Activated naive CD8-positive, alpha-beta T cell treated with anti-CD3 and anti-CD28 coated beads, Interleukin-2, amount 10 ng/mL, durations not matched to agents 7 days and 5 days (primary cell): ENCODE measurements around the gene BATF. TPM values are rescaled to one million over a fixed set of nuclear protein-coding genes. Genes with fewer than 3 reads are reported as not detected.

Experiments used
- ATAC-seq: fragments of 150-1000 bp; cut with Tn5 transposase; one replicate; pipeline ENCODE4 v1.10.0; 2021; ENCODE audit warnings: low read depth, moderate library complexity
- POLR2A ChIA-PET: fragments of 350-600 bp; sonication (Branson Sonifier 250); formaldehyde crosslinking; loops from one replicate; lab custom pipeline; 2021; ENCODE audit warnings: antibody characterized with exemption; lab: Charles Lee
- DNase-seq: peaks from one replicate; pipeline ENCODE4 v3.0.0; 2021
- H3K27ac Mint-ChIP-seq: one replicate; pipeline ENCODE4 v1.8.0; 2022; ENCODE audit warnings: mild to moderate bottlenecking, mixed read lengths
- H3K27me3 Mint-ChIP-seq: one replicate; pipeline ENCODE4 v1.8.0; 2022; ENCODE audit warnings: mild to moderate bottlenecking, moderate library complexity, mixed read lengths
- H3K36me3 Mint-ChIP-seq: one replicate; pipeline ENCODE4 v1.8.0; 2021; ENCODE audit warnings: mild to moderate bottlenecking, mixed read lengths
- H3K4me1 Mint-ChIP-seq: one replicate; pipeline ENCODE4 v1.8.0; 2021; ENCODE audit warnings: mixed read lengths
- H3K4me3 Mint-ChIP-seq: one replicate; pipeline ENCODE4 v1.8.0; 2022; ENCODE audit warnings: mild to moderate bottlenecking, moderate library complexity, mixed read lengths
- H3K9me3 Mint-ChIP-seq: one replicate; pipeline ENCODE4 v1.8.0; 2021; ENCODE audit warnings: mixed read lengths
- total RNA-seq, 2 experiments: library from RNA; stranded (reverse); gene quantifications; one replicate each; pipeline ENCODE4 v1.2.3, GENCODE V29; 2021

The BATF gene
- total RNA-seq, 2 experiments from 2014 or later = 31.3 to 34.1 TPM

GRCh38 chr14:75492832-75493591 lies 29.3 kb upstream of the BATF start:
- Mint-ChIP-seq H3K4me3 (no peak overlapping the region), H3K4me1 (peaks cover 23% of the 10 kb centered on the region), H3K27ac (no peak overlapping the region), H3K36me3 (no peaks in the 10 kb centered on the region), H3K9me3 (no peaks in the 10 kb centered on the region), H3K27me3 (peaks cover 3% of the 10 kb centered on the region)
- no peak for DNase-seq
- POLR2A ChIA-PET = no interaction called here
- no peak for ATAC-seq

- no peak overlapping the region for H3K4me3 Mint-ChIP-seq
- no peak for DNase-seq
- ATAC-seq = no peak
Observed at GRCh38 chr14:75493592-75494087, 28.6 kb upstream of the BATF start.

GRCh38 chr14:75494896-75495295 lies 27.4 kb upstream of the BATF start:
- H3K4me1 Mint-ChIP-seq = peaks cover 26% of the 10 kb centered on the region
- peaks cover 3% of the 10 kb centered on the region for H3K27me3 Mint-ChIP-seq
- H3K36me3 Mint-ChIP-seq = no peaks in the 10 kb centered on the region
- ATAC-seq (no peak), DNase-seq (no peak)
- no peaks in the 10 kb centered on the region for H3K9me3 Mint-ChIP-seq
- POLR2A ChIA-PET = interaction anchor here (0.6 to 1.0 kb wide), 2 partner anchors 21 to 746 kb away, joined by 3 to 4 read pairs; no protein-coding TSS in a partner anchor
- H3K4me3 Mint-ChIP-seq = no peak overlapping the region
- no peak overlapping the region for H3K27ac Mint-ChIP-seq

More at GRCh38 chr14:75493592-75494087, 28.6 kb upstream of the BATF start:
- H3K27me3 Mint-ChIP-seq = peaks cover 3% of the 10 kb centered on the region
- no peaks in the 10 kb centered on the region for H3K36me3 Mint-ChIP-seq
- no peak overlapping the region for H3K27ac Mint-ChIP-seq
- peaks cover 23% of the 10 kb centered on the region for H3K4me1 Mint-ChIP-seq
- no peaks in the 10 kb centered on the region for H3K9me3 Mint-ChIP-seq
- POLR2A ChIA-PET = no interaction called here

GRCh38 chr14:75495399-75495798 lies 26.9 kb upstream of the BATF start:
- ATAC-seq = no peak
- Mint-ChIP-seq H3K9me3 (no peaks in the 10 kb centered on the region), H3K4me1 (peaks cover 26% of the 10 kb centered on the region), H3K27ac (no peak overlapping the region), H3K27me3 (peaks cover 3% of the 10 kb centered on the region), H3K4me3 (no peak overlapping the region), H3K36me3 (no peaks in the 10 kb centered on the region)
- DNase-seq = no peak
- POLR2A ChIA-PET = interaction anchor here (0.6 to 1.0 kb wide), 2 partner anchors 20 to 746 kb away, joined by 3 to 4 read pairs; no protein-coding TSS in a partner anchor

GRCh38 chr14:75495882-75496281 lies 26.4 kb upstream of the BATF start:
- ATAC-seq (no peak), DNase-seq (no peak)
- POLR2A ChIA-PET = interaction anchor here (0.6 to 1.7 kb wide), 2 partner anchors 19 to 366 kb away, joined by 4 to 5 read pairs; no protein-coding TSS in a partner anchor
- H3K4me3 Mint-ChIP-seq = no peak overlapping the region
- H3K36me3 Mint-ChIP-seq = no peaks in the 10 kb centered on the region
- peaks cover 26% of the 10 kb centered on the region for H3K4me1 Mint-ChIP-seq
- no peak overlapping the region for H3K27ac Mint-ChIP-seq
- H3K9me3 Mint-ChIP-seq = no peaks in the 10 kb centered on the region
- no peaks in the 10 kb centered on the region for H3K27me3 Mint-ChIP-seq

- peak overlapping the region; percentile 75 for H3K27ac Mint-ChIP-seq
- H3K9me3 Mint-ChIP-seq = no peaks in the 10 kb centered on the region
- ATAC-seq (no peak), DNase-seq (no peak)
- no peaks in the 10 kb centered on the region for H3K36me3 Mint-ChIP-seq
- POLR2A ChIA-PET = interaction anchor here (0.6 to 1.7 kb wide), 5 partner anchors 18 to 370 kb away, joined by 3 to 5 read pairs (median 4); partner anchors contain the start of gene NEK9
- H3K27me3 Mint-ChIP-seq = no peaks in the 10 kb centered on the region
- peaks cover 26% of the 10 kb centered on the region for H3K4me1 Mint-ChIP-seq
- H3K4me3 Mint-ChIP-seq = peak overlapping the region; percentile 63
Observed at GRCh38 chr14:75496755-75497154, 25.5 kb upstream of the BATF start.

- DNase-seq (peak; percentile 43), ATAC-seq (peak; percentile 94)
- Mint-ChIP-seq H3K36me3 (no peaks in the 10 kb centered on the region), H3K4me3 (peak overlapping the region; percentile 63), H3K4me1 (peaks cover 26% of the 10 kb centered on the region), H3K27ac (peak overlapping the region; percentile 75), H3K9me3 (no peaks in the 10 kb centered on the region), H3K27me3 (no peaks in the 10 kb centered on the region)
- POLR2A ChIA-PET = interaction anchor here (0.6 to 1.7 kb wide), 5 partner anchors 17 to 371 kb away, joined by 3 to 5 read pairs (median 4); partner anchors contain the start of gene NEK9
Observed at GRCh38 chr14:75497191-75497590, 25.1 kb upstream of the BATF start.

GRCh38 chr14:75497701-75498100 lies 24.6 kb upstream of the BATF start:
- no peak for ATAC-seq
- POLR2A ChIA-PET = interaction anchor here (0.6 to 1.7 kb wide), 5 partner anchors 17 to 1532 kb away, joined by 3 to 5 read pairs (median 4); partner anchors contain the start of gene JDP2
- no peaks in the 10 kb centered on the region for H3K27me3 Mint-ChIP-seq
- H3K9me3 Mint-ChIP-seq = no peaks in the 10 kb centered on the region
- H3K36me3 Mint-ChIP-seq = no peaks in the 10 kb centered on the region
- H3K27ac Mint-ChIP-seq = peak overlapping the region; percentile 75
- no peak for DNase-seq
- H3K4me1 Mint-ChIP-seq = peaks cover 26% of the 10 kb centered on the region
- peak overlapping the region; percentile 63 for H3K4me3 Mint-ChIP-seq

GRCh38 chr14:75499084-75499875 lies 23.0 kb upstream of the BATF start:
- no peak for DNase-seq
- Mint-ChIP-seq H3K27ac (no peak overlapping the region), H3K4me3 (no peak overlapping the region)

GRCh38 chr14:75501080-75501479 lies 21.2 kb upstream of the BATF start:
- H3K9me3 Mint-ChIP-seq = no peaks in the 10 kb centered on the region
- no peak overlapping the region for H3K27ac Mint-ChIP-seq
- POLR2A ChIA-PET = no interaction called here
- H3K36me3 Mint-ChIP-seq = no peaks in the 10 kb centered on the region
- H3K27me3 Mint-ChIP-seq = peaks cover 4% of the 10 kb centered on the region
- DNase-seq (no peak), ATAC-seq (no peak)
- H3K4me1 Mint-ChIP-seq = peaks cover 24% of the 10 kb centered on the region
- no peak overlapping the region for H3K4me3 Mint-ChIP-seq

More at GRCh38 chr14:75499084-75499875, 23.0 kb upstream of the BATF start:
- POLR2A ChIA-PET = interaction anchor here (0.8 to 0.9 kb wide), 2 partner anchors 24 to 38 kb away, joined by 3 read pairs; no protein-coding TSS in a partner anchor
- Mint-ChIP-seq H3K9me3 (no peaks in the 10 kb centered on the region), H3K36me3 (no peaks in the 10 kb centered on the region), H3K27me3 (peaks cover 4% of the 10 kb centered on the region), H3K4me1 (peaks cover 27% of the 10 kb centered on the region)
- ATAC-seq = no peak

- POLR2A ChIA-PET = no interaction called here
- no peak for DNase-seq
- H3K27ac Mint-ChIP-seq = no peak overlapping the region
Observed at GRCh38 chr14:75504411-75504810, 17.9 kb upstream of the BATF start.

GRCh38 chr14:75506930-75507329 lies 15.3 kb upstream of the BATF start:
- DNase-seq (no peak), ATAC-seq (no peak)
- H3K27ac Mint-ChIP-seq = no peak overlapping the region
- POLR2A ChIA-PET = no interaction called here
- H3K9me3 Mint-ChIP-seq = peaks cover 16% of the 10 kb centered on the region
- no peak overlapping the region for H3K4me3 Mint-ChIP-seq
- peaks cover 3% of the 10 kb centered on the region for H3K4me1 Mint-ChIP-seq
- peaks cover 15% of the 10 kb centered on the region for H3K36me3 Mint-ChIP-seq
- H3K27me3 Mint-ChIP-seq = peaks cover 4% of the 10 kb centered on the region

More at GRCh38 chr14:75504411-75504810, 17.9 kb upstream of the BATF start:
- peaks cover 7% of the 10 kb centered on the region for H3K9me3 Mint-ChIP-seq
- H3K36me3 Mint-ChIP-seq = peaks cover 4% of the 10 kb centered on the region
- no peak overlapping the region for H3K4me3 Mint-ChIP-seq
- peaks cover 4% of the 10 kb centered on the region for H3K27me3 Mint-ChIP-seq
- no peak for ATAC-seq
- peaks cover 5% of the 10 kb centered on the region for H3K4me1 Mint-ChIP-seq

- POLR2A ChIA-PET = no interaction called here
- Mint-ChIP-seq H3K36me3 (peaks cover 15% of the 10 kb centered on the region), H3K27ac (no peak overlapping the region), H3K27me3 (no peaks in the 10 kb centered on the region), H3K4me1 (peaks cover 10% of the 10 kb centered on the region), H3K9me3 (peaks cover 16% of the 10 kb centered on the region), H3K4me3 (no peak overlapping the region)
- ATAC-seq (no peak), DNase-seq (no peak)
Observed at GRCh38 chr14:75510547-75510946, 11.7 kb upstream of the BATF start.
